DLD1 (cell line): ENCODE data around the gene VIPAS39.

Experiments used
- in situ Hi-C: cut with HindIII; loops from 2 replicates; pipeline ENCODE4 v1.10.0; 2017; ENCODE audit warnings: low sequenced_read_pairs

The VIPAS39 gene

DNA sequence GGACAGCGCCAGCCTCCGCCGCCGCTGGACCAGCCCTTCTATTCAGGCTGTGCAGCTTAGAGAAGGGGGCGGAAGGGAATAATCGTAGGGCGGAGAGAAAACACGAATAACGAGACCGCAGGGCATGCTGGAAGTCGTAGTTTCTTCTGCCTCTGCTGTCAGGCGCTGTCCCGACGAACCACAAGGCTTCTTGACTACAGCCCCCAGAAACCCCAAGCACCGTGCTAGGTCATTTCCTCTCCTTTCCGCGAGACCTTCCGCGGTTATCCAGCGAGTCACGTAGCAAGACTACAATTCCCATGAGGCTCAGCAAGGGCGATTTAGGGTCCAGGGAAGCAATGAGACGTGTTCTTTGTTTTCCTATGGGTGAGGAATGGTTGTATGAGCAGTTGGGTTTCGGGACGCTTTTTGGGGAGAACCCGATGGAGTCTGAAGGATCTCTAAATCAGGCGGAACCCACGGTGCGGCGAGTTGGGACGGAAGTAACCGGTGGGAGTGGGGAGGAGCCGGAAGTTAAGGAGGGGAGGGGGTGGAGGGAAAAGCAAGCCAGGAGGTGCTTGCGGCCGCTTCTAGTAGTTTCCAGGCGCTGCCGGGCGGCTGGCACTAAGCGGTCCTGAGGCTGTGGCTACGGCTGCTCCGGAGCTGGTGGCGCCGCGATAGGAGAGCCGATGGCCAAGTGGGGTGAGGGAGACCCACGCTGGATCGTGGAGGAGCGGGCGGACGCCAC lies at the start of gene VIPAS39, which contains the start of gene AHSA1:
Gene VIPAS39 (minus strand): TSS at position 80 of the 727 bp plus-strand sequence. CDS start 3,499 bp downstream, outside the sequence.
Gene AHSA1 (plus strand): TSS at position 572 of the 727 bp plus-strand sequence. CDS start 97 bp downstream, at position 669.
- in situ Hi-C loops, result no loop called here

GRCh38 chr14:77505031-77505430 lies 47.6 kb upstream of the VIPAS39 start:
- in situ Hi-C loops, result no loop called here

DNA sequence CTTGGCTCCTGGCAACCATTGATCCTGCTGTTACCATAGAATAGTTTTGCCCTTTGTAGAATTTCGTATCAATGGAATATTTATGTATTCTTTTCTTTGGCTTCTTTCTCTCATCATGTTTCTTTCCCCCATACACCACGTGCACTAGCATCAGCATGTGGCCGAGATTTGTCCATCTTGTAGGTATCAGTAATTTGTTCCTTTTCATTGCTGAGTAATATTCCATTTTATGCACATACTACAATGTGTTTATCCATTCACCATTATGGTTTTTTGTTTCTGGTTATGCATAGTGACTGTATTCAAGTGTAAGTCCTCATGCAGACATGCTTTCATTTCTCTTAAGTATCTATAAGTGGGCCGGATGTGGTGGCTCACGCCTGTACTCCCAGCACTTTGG lies 45.7 kb upstream of the VIPAS39 start:
- in situ Hi-C loops, result no loop called here

GRCh38 chr14:77502109-77502782 lies 44.8 kb upstream of the VIPAS39 start:
- in situ Hi-C loops, result no loop called here

DNA sequence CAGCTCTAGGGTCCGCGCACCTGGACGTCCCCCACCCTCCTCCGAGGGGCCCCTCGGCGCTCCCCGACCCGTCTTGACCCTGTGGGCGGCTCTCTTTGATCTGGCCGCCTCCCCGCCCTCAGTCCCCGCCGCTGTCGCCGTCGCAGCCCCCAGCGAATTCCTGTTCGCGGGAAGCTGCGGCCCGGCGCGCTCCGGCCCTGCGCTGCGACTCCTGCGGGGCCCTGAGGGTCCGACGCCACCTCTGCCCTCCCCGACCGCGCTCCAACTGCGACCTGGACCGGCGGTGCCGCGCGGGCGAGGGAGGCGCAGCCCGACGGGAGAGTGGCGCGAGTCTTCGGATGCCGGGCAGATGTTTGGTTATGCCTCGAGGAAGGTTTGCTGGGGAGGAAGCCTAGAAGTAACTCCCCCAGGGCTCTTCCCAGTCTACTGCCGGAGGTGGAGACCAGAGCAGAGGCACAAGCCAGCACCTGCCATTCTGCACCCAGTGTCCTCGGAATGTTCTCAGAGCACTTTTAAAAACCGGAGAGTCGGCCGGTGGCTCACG lies 41.7 kb upstream of the VIPAS39 start:
- in situ Hi-C loops, result no loop called here

DNA sequence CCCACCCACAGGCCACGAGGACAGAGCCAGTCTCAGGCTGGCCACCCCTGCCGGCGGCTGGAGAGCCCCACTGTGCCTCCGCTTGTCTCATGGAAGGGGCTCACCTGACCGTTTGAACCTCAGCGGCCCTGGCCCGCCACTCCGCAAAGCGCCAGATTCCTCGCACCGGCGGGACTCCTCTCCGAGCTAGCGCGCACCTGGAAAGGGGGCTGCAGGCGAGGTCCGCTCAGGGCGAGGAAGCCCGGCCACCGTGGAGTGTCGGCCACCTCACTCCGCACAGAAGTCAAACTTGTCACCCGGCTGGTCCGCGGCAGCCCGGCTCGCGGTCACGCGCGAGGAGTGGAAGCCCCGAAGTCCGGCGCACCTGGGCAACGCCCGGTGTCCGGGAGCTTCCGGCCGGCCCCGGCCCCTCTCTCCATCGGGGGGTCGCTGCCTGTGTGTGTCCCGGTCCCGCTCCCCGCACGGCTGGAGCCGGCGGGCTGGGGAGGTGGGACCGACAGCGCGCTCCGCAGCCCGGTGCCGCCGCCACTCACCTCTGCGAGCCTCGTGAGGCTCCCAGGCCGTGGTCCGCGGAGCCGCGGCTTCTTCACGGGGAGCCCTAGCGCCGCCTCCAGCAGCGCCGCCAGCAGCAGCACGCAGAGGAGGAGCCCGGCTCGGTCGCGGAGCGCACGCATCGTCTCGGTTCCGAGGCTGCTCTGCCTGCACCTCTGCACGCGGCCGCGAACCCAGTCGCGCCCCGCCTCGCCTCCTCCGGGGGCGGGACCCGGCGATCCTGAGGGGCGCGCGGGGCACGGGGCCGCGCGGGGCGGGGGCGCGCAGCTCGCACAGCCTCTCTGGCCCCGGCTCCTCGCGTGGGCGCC lies 40.9 kb upstream of the VIPAS39 start, which contains the start of gene ISM2:
Gene ISM2 (minus strand): TSS at position 697 of the 860 bp plus-strand sequence. CDS start 23 bp downstream, at position 674.
- in situ Hi-C loops, result no loop called here

DNA sequence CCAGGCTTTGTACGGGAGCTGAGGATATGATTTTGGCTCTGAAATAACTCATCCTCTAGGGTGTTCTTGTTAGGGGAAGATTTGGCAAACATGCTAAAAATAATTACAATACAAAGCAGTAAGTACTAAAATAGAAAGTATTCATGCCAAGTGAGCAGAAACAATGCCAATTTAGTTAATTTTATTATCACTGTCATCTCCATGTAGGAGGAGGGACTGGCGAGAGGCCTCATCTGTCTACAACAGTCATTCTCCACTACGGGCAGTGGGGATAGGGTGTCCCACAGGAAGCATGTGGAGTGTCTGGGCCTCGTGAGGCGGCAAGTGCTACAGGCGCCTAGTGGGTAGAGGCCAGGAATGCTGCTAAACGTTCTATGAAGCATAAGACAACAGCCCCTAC lies 37.9 kb upstream of the VIPAS39 start:
- in situ Hi-C loops, result no loop called here

DNA sequence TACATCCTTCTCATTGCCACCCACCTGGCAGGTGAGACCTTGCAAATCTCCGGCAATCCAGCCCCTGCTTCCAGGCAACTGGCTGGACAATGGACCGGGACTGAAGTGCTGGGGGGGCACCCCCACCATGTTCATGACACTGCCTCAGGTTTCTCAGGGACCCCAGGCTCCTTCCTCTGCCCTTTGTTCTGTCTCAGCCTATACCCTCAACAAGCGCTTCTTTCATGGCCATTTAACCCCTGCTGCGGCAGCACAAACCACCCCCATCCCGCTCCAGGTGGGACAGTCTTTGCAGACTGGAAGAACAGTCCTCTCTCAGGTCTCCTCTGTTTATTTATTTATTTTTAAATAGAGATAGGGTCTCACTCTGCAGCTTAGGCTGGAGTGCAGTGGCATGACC lies 33.7 kb upstream of the VIPAS39 start:
- in situ Hi-C loops, result no loop called here

- in situ Hi-C loops, result no loop called here
Measured at GRCh38 chr14:77490347-77490986, 33.1 kb upstream of the VIPAS39 start.

DNA sequence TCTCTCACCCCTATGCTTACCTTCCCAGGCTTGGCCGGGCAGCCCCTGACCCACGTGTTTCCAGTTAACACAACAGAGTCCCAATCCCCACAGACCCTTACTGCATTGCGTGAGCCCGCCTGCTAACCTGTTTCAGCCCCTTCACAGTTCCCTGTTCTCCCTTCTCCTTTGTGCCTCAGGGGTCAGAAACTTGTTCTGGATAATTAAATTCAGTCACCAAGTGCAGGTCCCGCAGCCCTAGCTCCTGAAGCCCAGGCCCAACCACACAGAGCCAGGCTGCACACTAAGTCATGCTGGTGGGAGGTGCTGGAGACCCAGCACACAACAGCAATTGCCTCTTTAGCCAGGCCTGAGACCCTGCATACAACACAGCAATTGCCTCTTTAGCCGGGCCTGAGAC lies 31.6 kb upstream of the VIPAS39 start:
- in situ Hi-C loops, result no loop called here

DNA sequence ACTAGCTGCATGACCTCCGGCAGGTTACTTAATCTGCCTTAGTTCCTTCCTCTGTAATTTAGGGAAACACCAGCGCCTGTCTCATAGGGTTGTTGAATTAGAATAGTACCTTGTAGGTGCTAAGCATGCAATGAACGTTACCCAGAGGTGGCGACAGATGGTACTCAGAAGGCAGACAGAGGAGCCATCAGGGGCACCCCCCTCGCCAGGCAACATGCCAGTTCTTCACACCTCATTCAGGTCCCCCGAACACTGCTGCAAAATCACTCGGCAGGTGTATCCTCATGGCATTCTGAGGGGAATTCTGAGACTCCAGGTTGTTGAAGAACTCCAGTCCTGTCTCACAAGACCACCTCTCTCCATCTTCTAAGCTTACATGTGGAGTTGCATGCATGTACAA lies 31.2 kb upstream of the VIPAS39 start:
- in situ Hi-C loops, result no loop called here

DNA sequence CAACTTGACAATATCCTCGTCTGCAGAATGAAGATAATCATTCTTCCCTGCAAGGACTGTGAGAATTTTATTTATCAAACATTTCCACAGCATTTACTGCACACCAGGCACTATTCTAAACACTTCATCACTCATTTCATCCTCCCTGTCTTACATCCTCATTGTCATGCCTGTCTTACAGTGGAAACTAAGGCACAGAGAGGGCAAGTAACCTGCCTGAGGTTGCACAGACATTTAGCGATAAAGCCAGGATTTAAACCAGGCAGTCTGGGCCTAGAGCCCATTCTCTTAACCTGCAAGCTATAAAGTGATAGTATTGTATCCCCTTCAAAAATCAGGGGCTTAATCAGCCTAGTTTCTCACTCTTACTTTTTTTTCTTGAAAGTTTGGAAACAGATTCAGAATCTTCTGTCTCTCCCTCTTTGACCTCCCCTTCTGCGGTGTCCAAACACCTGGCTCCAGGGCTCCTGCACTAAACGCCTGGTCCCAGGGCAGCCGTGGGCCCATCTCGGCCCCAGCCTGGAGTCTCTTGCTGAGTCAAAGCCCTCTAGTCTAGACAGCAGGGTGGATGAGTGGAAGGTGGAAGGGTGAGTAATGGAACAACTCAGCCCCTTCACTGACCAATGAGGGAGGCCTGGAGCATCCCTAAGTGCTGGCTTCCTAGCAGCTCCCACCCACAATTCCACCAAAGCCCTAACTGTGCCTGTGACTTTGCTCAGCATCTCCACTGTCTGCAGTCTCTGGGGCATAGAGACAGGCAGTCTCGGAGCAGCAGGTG lies 28.7 kb upstream of the VIPAS39 start:
- in situ Hi-C loops, result no loop called here

- in situ Hi-C loops, result no loop called here
Measured at GRCh38 chr14:77485256-77485655, 27.9 kb upstream of the VIPAS39 start.

- in situ Hi-C loops, result no loop called here
Measured at GRCh38 chr14:77482422-77482821, 25.0 kb upstream of the VIPAS39 start.

GRCh38 chr14:77478796-77479195 lies 21.4 kb upstream of the VIPAS39 start:
- in situ Hi-C loops, result no loop called here

DNA sequence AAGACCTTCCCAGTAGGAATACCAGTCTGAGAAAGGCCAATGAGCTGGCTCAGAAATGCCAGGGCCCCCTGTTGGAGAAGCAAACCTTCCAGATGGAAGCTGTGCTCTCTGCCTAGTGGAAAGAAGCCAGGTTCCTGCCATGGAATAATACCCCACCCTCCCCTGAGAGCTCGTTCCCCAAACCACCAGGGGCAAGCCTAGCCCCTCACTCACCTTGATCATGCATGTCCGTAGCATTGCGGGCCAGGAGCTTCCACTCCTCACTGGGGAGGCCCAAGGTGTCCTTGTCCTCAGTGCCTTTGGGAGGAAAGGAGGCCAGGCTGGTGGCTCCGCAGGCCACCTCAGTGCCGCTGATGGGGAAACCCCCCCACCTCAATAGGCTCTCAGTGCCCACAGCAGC lies 20.6 kb upstream of the VIPAS39 start:
- in situ Hi-C loops, result no loop called here

GRCh38 chr14:77475432-77476115 lies 18.2 kb upstream of the VIPAS39 start:
- in situ Hi-C loops, result no loop called here

GRCh38 chr14:77474479-77475177 lies 17.2 kb upstream of the VIPAS39 start:
- in situ Hi-C loops, result no loop called here

GRCh38 chr14:77473921-77474320 lies 16.5 kb upstream of the VIPAS39 start:
- in situ Hi-C loops, result no loop called here
